KMS-11 (cell line): ENCODE data around the gene MAN2B1.

Experiments used
- H2AFZ ChIP-seq: fragments of 200-600 bp; sonication (generic); 2 replicates; pipeline ENCODE4 v1.6.1; 2016; ENCODE audit warnings: antibody characterized with exemption, mixed run types, low read depth
- H3K27ac ChIP-seq: fragments of 200-600 bp; sonication (generic); 2 replicates; pipeline ENCODE4 v1.6.1; 2016; ENCODE audit warnings: mild to moderate bottlenecking, mixed run types
- H3K27me3 ChIP-seq: fragments of 200-600 bp; sonication (generic); 2 replicates; pipeline ENCODE4 v1.6.1; 2017; ENCODE audit warnings: mild to moderate bottlenecking, low read depth, mixed run types, moderate library complexity; ENCODE audit not compliant: insufficient read depth
- H3K36me3 ChIP-seq: fragments of 200-600 bp; sonication (generic); 2 replicates; pipeline ENCODE4 v1.6.1; 2017; ENCODE audit warnings: mild to moderate bottlenecking, mixed run types; ENCODE audit not compliant: insufficient read depth
- H3K4me1 ChIP-seq: fragments of 200-600 bp; sonication (generic); 2 replicates; pipeline ENCODE4 v1.6.1; 2016; ENCODE audit warnings: mild to moderate bottlenecking, low read depth, mixed run types; ENCODE audit not compliant: poor library complexity, severe bottlenecking
- H3K4me2 ChIP-seq: fragments of 200-600 bp; sonication (generic); 2 replicates; pipeline ENCODE4 v1.7.0; 2016; ENCODE audit warnings: mild to moderate bottlenecking, mixed run types
- H3K4me3 ChIP-seq: fragments of 200-600 bp; sonication (generic); IDR thresholded peaks from 2 replicates; pipeline ENCODE4 v1.6.1; 2017; ENCODE audit warnings: low read depth, low read length, mixed read lengths; ENCODE audit not compliant: insufficient read depth
- H3K79me2 ChIP-seq: fragments of 200-600 bp; sonication (generic); 2 replicates; pipeline ENCODE4 v1.6.1; 2016; ENCODE audit warnings: low read depth, mixed run types; ENCODE audit not compliant: insufficient read depth
- H3K9ac ChIP-seq: fragments of 200-600 bp; sonication (generic); 2 replicates; pipeline ENCODE4 v1.6.1; 2016; ENCODE audit warnings: mild to moderate bottlenecking, mixed run types
- H4K20me1 ChIP-seq: fragments of 200-600 bp; sonication (generic); 2 replicates; pipeline ENCODE4 v1.6.1; 2016; ENCODE audit warnings: mild to moderate bottlenecking, mixed run types; ENCODE audit not compliant: insufficient read depth
- CTCF ChIP-seq: fragments of 200-600 bp; sonication (generic); conservative IDR thresholded peaks from 2 replicates; pipeline ENCODE4 v1.6.1; 2017; ENCODE audit warnings: low read depth, mild to moderate bottlenecking, antibody characterized with exemption, low read length, moderate library complexity, mixed read lengths

MAN2B1 gene

GRCh38 chr19:12711187-12711586, 44.6 kb upstream of the MAN2B1 start:
- Histone ChIP-seq H3K36me3 (peaks cover 10% of the 10 kb centered on the region; the same call in 1 of the 2 replicates), H3K4me2 (no peak overlapping the region), H3K79me2 (no peaks in the 10 kb centered on the region), H3K4me3 (no peak overlapping the region), H3K4me1 (no peaks in the 10 kb centered on the region), H3K27ac (no peak overlapping the region), H2AFZ (no peak overlapping the region), H3K27me3 (no peaks in the 10 kb centered on the region), H3K9ac (no peak overlapping the region), H4K20me1 (no peaks in the 10 kb centered on the region)
- no peak for TF ChIP-seq CTCF

- Histone ChIP-seq H3K4me2 (no peak overlapping the region), H3K27me3 (no peaks in the 10 kb centered on the region), H3K36me3 (peaks cover 5% of the 10 kb centered on the region; the same call in 1 of the 2 replicates), H3K4me1 (no peaks in the 10 kb centered on the region), H3K9ac (no peak overlapping the region), H3K27ac (no peak overlapping the region), H3K79me2 (no peaks in the 10 kb centered on the region), H3K4me3 (no peak overlapping the region), H4K20me1 (no peaks in the 10 kb centered on the region), H2AFZ (no peak overlapping the region)
- TF ChIP-seq CTCF, result no peak
These were observed 42.1 kb upstream of the MAN2B1 start for GRCh38 chr19:12708641-12709040.

GRCh38 chr19:12706332-12706718, 39.8 kb upstream of the MAN2B1 start:
- Histone ChIP-seq H3K79me2 (no peaks in the 10 kb centered on the region), H3K36me3 (peaks cover 3% of the 10 kb centered on the region; the same call in 1 of the 2 replicates), H3K4me2 (no peak overlapping the region), H3K4me3 (no peak overlapping the region), H3K27ac (no peak overlapping the region), H3K27me3 (no peaks in the 10 kb centered on the region), H4K20me1 (no peaks in the 10 kb centered on the region), H2AFZ (no peak overlapping the region), H3K4me1 (no peaks in the 10 kb centered on the region), H3K9ac (no peak overlapping the region)
- no peak for TF ChIP-seq CTCF

- H3K27ac ChIP-seq, result no peak overlapping the region
- no peaks in the 10 kb centered on the region for H3K27me3 ChIP-seq
- H3K9ac ChIP-seq, result no peak overlapping the region
- TF ChIP-seq CTCF, result no peak
- no peaks in the 10 kb centered on the region for H4K20me1 ChIP-seq
- peaks cover 3% of the 10 kb centered on the region; the same call in 1 of the 2 replicates for H3K36me3 ChIP-seq
- no peaks in the 10 kb centered on the region for H3K4me1 ChIP-seq
- no peak overlapping the region for H3K4me2 ChIP-seq
- H3K4me3 ChIP-seq, result no peak overlapping the region
- H3K79me2 ChIP-seq, result no peaks in the 10 kb centered on the region
- no peak overlapping the region for H2AFZ ChIP-seq
These were observed 39.3 kb upstream of the MAN2B1 start for GRCh38 chr19:12705654-12706331.
